GM15510 (cell line): ENCODE measurements around the gene RPL35.

ENCODE experiments used
- POLR2A ChIP-seq: IDR thresholded peaks from 3 replicates; pipeline ENCODE4 v1.6.1; 2011; ENCODE audit warnings: borderline replicate concordance; ENCODE audit not compliant: insufficient read length; ENCODE audit errors: extremely low read depth

Gene RPL35

GRCh38 chr9:124818431-124819281, 43.1 kb downstream of the RPL35 start:
- TF ChIP-seq POLR2A: no peak

- TF ChIP-seq POLR2A: no peak
Measured at GRCh38 chr9:124815601-124816000, 46.2 kb downstream of the RPL35 start.

- TF ChIP-seq POLR2A: no peak
Measured at GRCh38 chr9:124814164-124814535, 47.6 kb downstream of the RPL35 start.

GRCh38 chr9:124813501-124814163, 48.1 kb downstream of the RPL35 start:
- no peak for TF ChIP-seq POLR2A

GRCh38 chr9:124813041-124813440, 48.7 kb downstream of the RPL35 start:
- no peak for TF ChIP-seq POLR2A

- no peak for TF ChIP-seq POLR2A
Measured at GRCh38 chr9:124812441-124812876, 49.3 kb downstream of the RPL35 start.

- TF ChIP-seq POLR2A: no peak
Measured at GRCh38 chr9:124810663-124811355, 50.9 kb downstream of the RPL35 start.

- TF ChIP-seq POLR2A: no peak
Measured at GRCh38 chr9:124809741-124810500, 51.8 kb downstream of the RPL35 start.

GRCh38 chr9:124809211-124809610, 52.5 kb downstream of the RPL35 start:
- TF ChIP-seq POLR2A: no peak

- no peak for TF ChIP-seq POLR2A
Measured at GRCh38 chr9:124808246-124808956, 53.4 kb downstream of the RPL35 start.
